ENCODE measurements around the gene MAPK11. TPM values are rescaled to one million over a fixed set of nuclear protein-coding genes. Genes with fewer than 3 reads are reported as not detected.
A peak's percentile ranks its signal among the peaks of the same experiment; 100 is the strongest.

The MAPK11 gene
- 11.8 TPM for total RNA-seq

DNA sequence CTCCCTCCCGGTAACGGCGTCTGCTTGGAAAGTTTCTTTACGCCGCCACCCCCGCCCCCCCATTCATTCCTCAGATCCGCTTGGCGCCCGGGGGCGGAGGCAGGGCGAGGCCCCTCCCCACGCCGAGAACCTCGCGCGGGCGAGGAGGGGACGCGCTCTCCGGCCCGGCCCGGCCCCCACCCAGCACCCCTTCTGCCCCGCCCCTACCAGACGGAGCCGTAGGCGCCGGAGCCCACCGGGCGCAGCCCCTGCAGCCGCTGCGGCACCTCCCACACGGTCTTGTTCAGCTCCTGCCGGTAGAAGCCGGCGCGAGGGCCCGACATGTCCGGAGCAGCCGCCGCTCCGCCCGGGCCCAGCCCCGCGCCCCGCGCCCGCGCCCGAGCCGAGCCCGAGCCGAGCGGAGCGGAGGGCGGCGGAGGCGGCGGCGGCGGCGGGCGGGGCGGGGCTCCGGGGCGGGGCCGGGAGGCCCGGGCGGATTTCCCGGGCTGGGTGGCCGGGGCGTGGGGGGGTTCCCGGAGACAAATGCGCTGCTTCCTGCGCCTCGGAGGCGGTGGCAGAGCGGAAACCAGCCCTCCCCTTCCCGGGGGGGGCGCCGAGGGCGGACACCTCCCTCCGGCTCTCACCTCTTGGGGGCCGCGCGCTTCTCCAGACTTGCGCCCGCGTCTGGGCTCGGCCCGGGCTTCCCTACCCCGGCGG is at the start of gene MAPK11:
Gene MAPK11, minus strand, starts transcription at position 411 of the 696 bp plus-strand sequence. Its CDS starts 88 bp downstream, at position 323.
- DNase-seq (ENCODE audit: low read depth in 2 of 3, low spot score in 2 of 3), result peak in 1 of 3 donors; percentile 48

DNA sequence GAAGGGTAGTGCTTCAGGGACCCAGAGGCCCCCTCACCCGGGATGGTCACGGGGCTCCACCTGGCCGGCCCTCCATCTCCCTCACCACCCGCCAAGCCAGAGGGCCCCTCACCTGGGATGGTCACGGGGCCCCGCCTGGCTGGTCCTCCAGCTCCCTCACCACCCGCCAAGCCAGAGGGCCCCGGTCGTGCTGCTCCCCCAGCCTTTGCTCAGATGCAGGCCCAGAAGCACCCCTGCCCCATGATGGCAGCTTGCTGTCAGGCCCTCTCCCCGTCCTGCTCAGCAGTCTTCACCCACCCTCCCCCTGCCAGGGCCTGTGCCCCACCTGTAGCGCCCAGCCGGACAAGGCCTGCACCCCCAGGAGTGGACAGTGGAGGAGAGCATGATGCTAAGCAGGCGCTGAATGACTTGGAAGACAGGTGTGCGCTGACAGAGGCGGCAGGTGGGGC is 49.3 kb upstream of the MAPK11 start:
- no peak for DNase-seq (ENCODE audit: low read depth in 2 of 3, low spot score in 2 of 3)

- DNase-seq (ENCODE audit: low read depth in 2 of 3, low spot score in 2 of 3), result no peak
These were observed 48.7 kb upstream of the MAPK11 start for GRCh38 chr22:50318698-50319411.

DNA sequence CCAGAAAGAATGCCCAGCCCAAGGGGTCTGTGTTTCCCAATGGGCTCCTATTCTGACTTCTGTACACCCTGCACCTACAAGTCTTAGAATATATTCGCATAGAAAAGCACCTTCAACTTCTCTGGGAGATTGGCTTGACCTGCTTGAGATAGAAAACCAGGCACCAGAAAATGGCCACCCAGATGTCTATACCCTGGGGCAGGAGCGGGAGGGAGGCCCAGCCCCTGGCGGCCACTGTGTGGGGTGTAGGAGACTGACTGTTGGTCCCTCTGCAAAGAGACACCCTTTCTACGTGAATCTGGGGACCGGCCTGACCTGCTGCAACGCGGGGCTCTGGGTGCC is 48.1 kb upstream of the MAPK11 start:
- DNase-seq (ENCODE audit: low read depth in 2 of 3, low spot score in 2 of 3), result no peak

DNA sequence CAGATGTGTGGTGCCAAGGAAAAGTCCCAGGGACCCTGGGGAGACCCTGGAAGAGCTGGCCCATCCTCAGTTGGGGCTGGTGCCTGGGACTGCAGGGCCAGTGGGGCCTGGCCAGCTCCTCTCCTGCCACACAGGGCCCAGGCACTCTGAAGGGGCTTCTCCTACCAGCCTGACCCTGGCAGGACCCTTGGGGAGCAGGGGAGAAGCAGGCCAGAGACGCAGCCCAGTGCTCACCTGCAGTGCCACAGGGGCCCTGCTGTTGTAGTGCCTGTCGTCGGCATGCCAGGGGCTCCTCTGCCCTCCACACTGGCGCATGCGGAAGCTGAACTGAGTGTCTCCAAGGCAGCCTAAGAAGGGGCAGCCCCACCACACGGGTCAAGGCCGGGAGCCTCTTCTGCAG is 47.5 kb upstream of the MAPK11 start:
- no peak for DNase-seq (ENCODE audit: low read depth in 2 of 3, low spot score in 2 of 3)

DNA sequence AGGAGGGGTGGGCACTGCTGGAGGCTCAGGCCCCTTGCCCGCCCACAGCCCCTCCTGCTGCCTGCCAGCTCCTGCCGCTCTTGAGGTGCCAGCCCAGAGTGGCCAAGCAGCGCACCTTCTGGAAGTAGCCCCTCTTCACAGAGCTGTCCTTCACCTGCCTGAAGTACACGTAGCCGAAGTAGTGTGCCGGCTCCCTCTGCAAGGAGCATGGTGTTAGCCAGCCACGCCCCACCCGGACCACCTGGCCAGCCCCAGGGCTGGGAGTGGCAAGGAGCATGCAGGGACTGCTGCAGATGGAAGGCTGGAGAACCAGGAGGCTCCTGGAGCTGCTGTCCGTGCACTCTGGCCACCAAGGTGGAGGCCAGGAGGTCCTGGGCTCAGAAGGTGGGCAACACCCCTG is 47.0 kb upstream of the MAPK11 start:
- DNase-seq (ENCODE audit: low read depth in 2 of 3, low spot score in 2 of 3), result no peak

- DNase-seq (ENCODE audit: low read depth in 2 of 3, low spot score in 2 of 3), result no peak
These were observed 46.2 kb upstream of the MAPK11 start for GRCh38 chr22:50316114-50317065.

DNA sequence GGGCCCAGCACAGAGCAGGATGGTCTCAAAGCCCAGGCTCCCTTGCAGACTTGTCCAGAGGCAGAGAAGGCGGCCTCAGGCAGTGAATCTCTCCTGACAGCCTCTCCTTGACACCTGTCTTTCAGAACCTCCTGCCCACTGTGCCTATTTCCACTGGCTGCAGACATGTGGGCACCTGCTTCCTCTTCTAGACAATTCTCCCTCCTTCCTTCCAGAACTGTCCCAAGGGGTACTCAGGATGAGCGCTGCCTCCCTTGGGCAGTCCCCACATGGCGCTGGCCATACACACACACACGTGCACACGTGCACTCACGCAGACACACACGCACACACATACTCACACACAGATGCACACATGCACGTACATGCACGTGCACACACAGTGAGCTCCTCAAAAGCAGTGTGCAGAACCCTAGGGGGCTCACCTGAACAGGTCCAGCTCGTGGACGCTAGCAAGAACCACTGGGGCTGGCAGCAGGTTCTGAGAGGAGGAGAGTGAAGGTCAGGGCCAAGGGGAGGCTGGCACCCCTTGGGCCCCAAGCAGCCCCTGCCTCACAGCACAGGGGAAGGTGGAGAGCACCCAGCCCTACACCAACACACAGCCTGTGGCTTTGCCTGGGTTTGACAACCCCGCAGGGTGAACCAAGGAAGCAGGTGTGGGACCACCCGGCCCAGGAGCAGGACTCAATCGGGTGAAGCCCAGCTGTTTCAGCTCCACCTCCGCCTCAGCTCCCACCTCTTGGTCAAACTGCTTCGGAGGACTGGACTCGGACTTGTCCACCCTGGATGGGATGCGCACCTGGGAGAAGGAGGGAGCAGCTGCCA is 45.3 kb upstream of the MAPK11 start:
- no peak for DNase-seq (ENCODE audit: low read depth in 2 of 3, low spot score in 2 of 3)

DNA sequence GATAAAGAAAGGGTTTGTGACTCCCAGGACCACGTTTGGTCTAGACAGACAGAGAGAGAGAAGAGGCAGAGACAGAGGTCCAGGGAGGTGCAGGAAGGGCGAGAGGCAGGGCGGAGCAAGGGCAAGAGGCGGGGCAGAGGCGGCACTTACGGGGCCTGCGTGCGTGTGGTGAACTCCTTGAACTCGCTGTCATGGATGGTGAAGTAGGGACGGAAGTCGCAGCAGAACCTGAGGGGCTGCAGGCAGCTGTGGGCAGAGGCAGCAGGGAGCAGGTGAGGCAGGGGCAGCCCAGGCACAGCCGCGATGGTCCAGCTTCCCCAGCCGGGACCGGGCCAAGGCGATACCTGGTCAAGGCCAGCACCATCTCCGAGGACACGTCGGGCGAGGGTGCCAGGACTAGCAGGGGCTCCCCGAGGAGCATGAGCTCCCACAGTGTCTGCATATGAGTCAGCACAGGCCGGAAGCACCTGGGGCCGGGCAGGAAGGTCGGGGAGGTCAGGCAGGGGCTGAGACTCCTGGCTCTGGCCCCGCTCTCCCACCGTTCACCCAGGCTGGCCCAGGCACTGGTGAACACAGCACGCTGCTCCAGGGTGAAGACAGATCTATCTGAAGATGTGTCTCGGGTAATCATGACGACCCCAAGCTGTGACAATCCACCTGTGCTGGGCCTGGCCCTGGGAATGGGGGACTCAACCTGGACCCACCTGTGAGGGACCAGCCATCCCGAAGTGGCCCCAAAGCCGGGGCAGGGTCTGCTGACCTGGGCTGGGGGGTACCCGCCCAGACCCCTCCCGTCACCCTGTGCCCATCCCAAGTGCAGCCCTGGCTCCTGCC is 44.5 kb upstream of the MAPK11 start:
- peak; percentile 41 to 92 (median 88) for DNase-seq (ENCODE audit: low read depth in 2 of 3, low spot score in 2 of 3)

- DNase-seq (ENCODE audit: low read depth in 2 of 3, low spot score in 2 of 3), result no peak
These were observed 43.9 kb upstream of the MAPK11 start for GRCh38 chr22:50314081-50314454.

DNA sequence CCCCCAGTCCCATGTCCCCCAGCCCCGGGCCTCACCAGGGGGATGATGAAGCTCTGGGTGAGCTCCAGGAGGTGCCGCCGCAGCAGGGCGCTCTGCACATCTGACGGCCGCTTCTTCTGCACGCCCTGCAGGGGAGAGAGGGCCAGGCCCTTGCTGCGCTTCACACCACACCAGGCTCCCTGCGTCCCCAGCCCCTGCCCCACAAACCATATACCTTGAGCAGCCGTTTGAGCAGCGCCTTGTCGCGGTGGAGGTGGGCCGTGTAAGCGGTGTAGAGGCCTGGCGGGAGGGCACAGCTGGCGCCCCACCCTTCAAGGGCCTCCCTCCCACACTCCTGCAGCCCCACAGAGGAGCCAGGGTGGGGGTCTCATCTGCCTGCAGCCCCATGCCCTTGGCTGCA is 43.4 kb upstream of the MAPK11 start:
- no peak for DNase-seq (ENCODE audit: low read depth in 2 of 3, low spot score in 2 of 3)

GRCh38 chr22:50313021-50313420 is 42.8 kb upstream of the MAPK11 start:
- no peak for DNase-seq (ENCODE audit: low read depth in 2 of 3, low spot score in 2 of 3)

GRCh38 chr22:50312371-50312770 is 42.2 kb upstream of the MAPK11 start:
- no peak for DNase-seq (ENCODE audit: low read depth in 2 of 3, low spot score in 2 of 3)

GRCh38 chr22:50311606-50312351 is 41.6 kb upstream of the MAPK11 start:
- DNase-seq (ENCODE audit: low read depth in 2 of 3, low spot score in 2 of 3), result no peak

GRCh38 chr22:50310949-50311444 is 40.8 kb upstream of the MAPK11 start:
- DNase-seq (ENCODE audit: low read depth in 2 of 3, low spot score in 2 of 3), result no peak

GRCh38 chr22:50310031-50310722 is 40.0 kb upstream of the MAPK11 start:
- DNase-seq (ENCODE audit: low read depth in 2 of 3, low spot score in 2 of 3), result no peak

- no peak for DNase-seq (ENCODE audit: low read depth in 2 of 3, low spot score in 2 of 3)
These were observed 39.4 kb upstream of the MAPK11 start for GRCh38 chr22:50309601-50309991.

DNA sequence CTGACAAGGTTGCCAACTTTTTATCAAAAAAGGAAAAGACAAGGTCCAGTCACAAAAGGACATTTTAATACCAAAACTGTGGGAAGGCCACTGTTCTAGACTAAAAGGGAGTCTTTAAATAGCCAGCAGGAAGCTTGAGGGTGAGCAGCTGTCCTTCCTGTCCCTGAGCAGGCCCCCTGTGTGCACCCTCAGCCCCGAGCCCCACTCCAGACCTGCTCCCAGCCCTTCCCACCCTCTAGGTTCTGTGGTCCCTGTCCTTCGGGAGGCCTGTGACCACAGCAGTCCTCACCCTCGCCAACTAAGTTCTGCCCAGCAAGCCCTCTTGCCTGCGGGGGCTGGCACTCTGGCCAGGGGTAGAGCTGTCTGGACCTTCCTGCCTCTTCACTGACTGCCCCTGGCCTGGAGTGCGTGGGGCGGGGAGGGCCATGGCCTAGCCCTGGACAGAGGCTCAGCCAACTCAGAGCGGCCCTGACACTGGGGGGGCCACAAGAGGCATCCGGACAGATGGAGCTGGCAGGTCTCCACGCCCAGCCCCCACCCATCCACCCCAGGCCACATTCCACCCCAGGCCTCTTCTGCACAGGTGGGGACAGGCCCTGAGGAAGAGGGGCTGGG is 38.9 kb upstream of the MAPK11 start:
- no peak for DNase-seq (ENCODE audit: low read depth in 2 of 3, low spot score in 2 of 3)
